NCI-H1436 (cell line): Measurements from ENCODE around the gene CELA3A.
A peak's percentile ranks its signal among the peaks of the same experiment; 100 is the strongest.
"Not testable (repeated sequence)": the region's sequence is repeated elsewhere in the genome, so short reads cannot be mapped to it uniquely, and the experiment has no call there.

Source experiments
- DNase-seq: peaks from one replicate; lab custom pipeline; 2025; lab: John Stamatoyannopoulos, UW

The CELA3A gene

GRCh38 chr1:22001409-22001808, at the start of gene CELA3A:
Gene CELA3A, plus strand, starts transcription at chr1:22001657. Its CDS starts 18 bp downstream, at chr1:22001675.
- DNase-seq = no peak

GRCh38 chr1:21952786-21953520, 48.5 kb upstream of the CELA3A start:
- no peak for DNase-seq

- DNase-seq = no peak
Observed at GRCh38 chr1:21955058-21955457, 46.4 kb upstream of the CELA3A start.

GRCh38 chr1:21955501-21956281, 45.8 kb upstream of the CELA3A start:
- no peak for DNase-seq

- no peak for DNase-seq
Observed at GRCh38 chr1:21956720-21957552, 44.5 kb upstream of the CELA3A start.

GRCh38 chr1:21961337-21961736, 40.1 kb upstream of the CELA3A start:
- DNase-seq = no peak

- DNase-seq = no peak
Observed at GRCh38 chr1:21961799-21962198, 39.7 kb upstream of the CELA3A start.

GRCh38 chr1:21963477-21964217, 37.8 kb upstream of the CELA3A start:
- DNase-seq = peak; percentile 61

GRCh38 chr1:21966247-21967000, 35.0 kb upstream of the CELA3A start:
- no peak for DNase-seq

GRCh38 chr1:21967216-21967615, 34.2 kb upstream of the CELA3A start:
- not testable (repeated sequence) for DNase-seq

GRCh38 chr1:21969066-21969465, 32.4 kb upstream of the CELA3A start:
- not testable (repeated sequence) for DNase-seq

GRCh38 chr1:21970523-21970922, 30.9 kb upstream of the CELA3A start:
- DNase-seq = not testable (repeated sequence)

GRCh38 chr1:21972973-21973441, 28.4 kb upstream of the CELA3A start:
- DNase-seq = not testable (repeated sequence)

GRCh38 chr1:21973948-21974347, 27.5 kb upstream of the CELA3A start:
- DNase-seq = not testable (repeated sequence)

- not testable (repeated sequence) for DNase-seq
Observed at GRCh38 chr1:21974699-21975098, 26.8 kb upstream of the CELA3A start.

- DNase-seq = not testable (repeated sequence)
Observed at GRCh38 chr1:21975296-21975695, 26.2 kb upstream of the CELA3A start.

- DNase-seq = not testable (repeated sequence)
Observed at GRCh38 chr1:21976703-21977239, 24.7 kb upstream of the CELA3A start, which contains the start of gene CELA3B. Gene CELA3B, plus strand, starts transcription at chr1:21977022. Its CDS starts 18 bp downstream, at chr1:21977040.

GRCh38 chr1:21978209-21978608, 23.2 kb upstream of the CELA3A start:
- DNase-seq = not testable (repeated sequence)

- not testable (repeated sequence) for DNase-seq
Observed at GRCh38 chr1:21980515-21981220, 20.8 kb upstream of the CELA3A start.

- not testable (repeated sequence) for DNase-seq
Observed at GRCh38 chr1:21981253-21981652, 20.2 kb upstream of the CELA3A start.
